Keratinocyte (primary cell): ENCODE results near the gene FLYWCH1. TPM values are rescaled to one million over a fixed set of nuclear protein-coding genes. Genes with fewer than 3 reads are reported as not detected.

Experiments
- DNase-seq: peaks from one replicate; pipeline ENCODE4 v3.0.0-alpha.2; 2011; ENCODE audit warnings: low read depth, missing footprints, low spot score
- FAIRE-seq: peaks from 2 replicates; lab custom pipeline; 2011; peaks lifted over from hg19 to GRCh38; lab: Jason Lieb, UNC
- H2AFZ ChIP-seq: 2 replicates; pipeline ENCODE4 v1.6.0; 2012; ENCODE audit warnings: low read length, control low read depth, inconsistent platforms; ENCODE audit not compliant: control insufficient read depth
- H3K27ac ChIP-seq: 2 replicates; pipeline ENCODE4 v1.5.1; 2011; ENCODE audit warnings: low read length; ENCODE audit not compliant: control insufficient read depth, insufficient read depth
- H3K27me3 ChIP-seq: 3 replicates; pipeline ENCODE4 v1.6.0; 2011; ENCODE audit warnings: low read length; ENCODE audit not compliant: control insufficient read depth, insufficient read depth; ENCODE audit errors: extremely low read depth
- H3K36me3 ChIP-seq, 2 experiments: 2 replicates in 1 of 2; 3 replicates in 1 of 2; pipeline ENCODE4 v1.5.1; 2011; ENCODE audit warnings: low read length in 2 of 2, mild to moderate bottlenecking in 1 of 2; ENCODE audit not compliant: control insufficient read depth in 2 of 2, insufficient read depth in 2 of 2; ENCODE audit errors: extremely low read depth in 1 of 2
- H3K4me1 ChIP-seq: 3 replicates; pipeline ENCODE4 v1.5.1; 2011; ENCODE audit warnings: low read length; ENCODE audit not compliant: control insufficient read depth, insufficient read depth; ENCODE audit errors: extremely low read depth
- H3K4me2 ChIP-seq: 3 replicates; pipeline ENCODE4 v1.6.0; 2011; ENCODE audit warnings: low read depth, low read length; ENCODE audit not compliant: control insufficient read depth, insufficient read depth; ENCODE audit errors: extremely low read depth
- H3K4me3 ChIP-seq, 3 experiments: fragments of 200-600 bp in 1 of 3; sonication (generic) in 1 of 3; 2 replicates in 2 of 3; 3 replicates in 1 of 3; pipeline ENCODE4 v1.5.1; 2011 to 2016; ENCODE audit warnings: low read length in 3 of 3, mild to moderate bottlenecking in 3 of 3, control low read depth in 2 of 3, inconsistent platforms in 1 of 3, low read depth in 1 of 3, mixed read lengths in 1 of 3, mixed run types in 1 of 3, moderate library complexity in 1 of 3; ENCODE audit not compliant: control insufficient read depth in 2 of 3, insufficient read depth in 2 of 3; ENCODE audit errors: extremely low read depth in 1 of 3
- H3K79me2 ChIP-seq: 2 replicates; pipeline ENCODE4 v1.6.0; 2012; ENCODE audit warnings: low read length; ENCODE audit not compliant: control insufficient read depth, insufficient read depth
- H3K9ac ChIP-seq: 3 replicates; pipeline ENCODE4 v1.6.0; 2011; ENCODE audit warnings: low read length; ENCODE audit not compliant: control insufficient read depth, insufficient read depth; ENCODE audit errors: extremely low read depth
- H3K9me1 ChIP-seq: 3 replicates; pipeline ENCODE4 v1.6.0; 2011; ENCODE audit warnings: low read length; ENCODE audit not compliant: control insufficient read depth, insufficient read depth; ENCODE audit errors: extremely low read depth
- H3K9me3 ChIP-seq: 2 replicates; pipeline ENCODE4 v1.5.1; 2012; ENCODE audit warnings: low read depth, low read length; ENCODE audit not compliant: control insufficient read depth
- H4K20me1 ChIP-seq: 3 replicates; pipeline ENCODE4 v1.6.0; 2011; ENCODE audit warnings: low read length; ENCODE audit not compliant: control insufficient read depth, insufficient read depth; ENCODE audit errors: extremely low read depth
- EZH2 ChIP-seq: IDR thresholded peaks from one replicate; pipeline ENCODE4 v1.6.1; 2012; ENCODE audit warnings: inconsistent platforms, mild to moderate bottlenecking, low read length, moderate library complexity
- dilution Hi-C: fragments of 300-500 bp; cut with MboI; formaldehyde crosslinking; loops from one replicate; pipeline ENCODE4 v1.7.0; 2020; ENCODE audit warnings: low sequenced_read_pairs; ENCODE audit not compliant: extremely low pct_ligation_motif_present
- polyA plus RNA-seq, 5 experiments: library from polyadenylated mRNA; depleted of rRNA in 3 of 5; stranded (reverse) in 3 of 5; stranded (forward) in 1 of 5; unstranded in 1 of 5; fragments of >200 nt; gene quantifications; 1 replicate in 1 of 5; 2 replicates in 3 of 5; 3 replicates in 1 of 5; pipeline versions ENCODE4 v1.2.1 to v1.2.3, GENCODE V29; 2011 to 2012; ENCODE audit warnings: missing spikeins in 2 of 5, low read depth in 1 of 5, low replicate concordance in 1 of 5
- TF ChIP-seq, protein P1 (sequence below), 3 experiments: IDR thresholded peaks in 1 of 3; conservative IDR thresholded peaks in 1 of 3; optimal IDR thresholded peaks in 1 of 3; 2 replicates in 2 of 3; 3 replicates in 1 of 3; pipeline versions ENCODE3 to v1.5.1; 2011; ENCODE audit warnings: low read length in 3 of 3, mild to moderate bottlenecking in 3 of 3, moderate library complexity in 2 of 3, control low read depth in 1 of 3, inconsistent platforms in 1 of 3; ENCODE audit not compliant: insufficient read depth in 2 of 3; ENCODE audit errors: extremely low read depth in 1 of 3

The FLYWCH1 gene
- polyA plus RNA-seq, 1 donor (not counting 4 experiments of a cell fraction or from before 2014, with no cell fraction given): 16.2 TPM

DNA sequence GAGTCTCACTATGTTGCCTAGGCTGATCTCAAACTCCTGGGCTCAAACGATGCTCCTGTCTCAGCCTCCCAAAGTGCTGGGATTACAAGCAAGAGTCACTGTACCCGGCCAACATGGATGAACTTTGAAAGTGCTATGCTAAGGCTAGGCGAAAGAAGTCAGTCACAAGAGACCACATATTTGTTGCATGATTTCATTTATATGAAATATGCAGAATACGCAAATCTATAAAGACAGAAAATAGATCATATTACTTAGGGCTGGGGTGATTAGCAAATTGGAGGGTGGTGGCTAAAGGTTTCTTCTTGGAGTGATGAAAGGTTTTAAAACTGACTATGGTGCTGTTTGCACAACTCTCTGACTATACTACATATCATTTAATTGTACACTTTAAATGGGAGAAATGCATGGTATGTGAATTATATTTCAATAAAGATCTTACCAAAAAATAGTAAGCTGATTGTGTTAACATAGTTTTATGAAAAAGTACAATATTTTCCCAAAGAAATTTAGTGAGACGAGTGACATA lies 1.2 kb upstream of the FLYWCH1 start:
- no peak for TF ChIP-seq EZH2
- Histone ChIP-seq H3K4me2 (no peak overlapping the region), H3K27ac (no peak overlapping the region), H3K9ac (no peak overlapping the region), H3K4me3 (no peak overlapping the region), H3K9me1 (no peaks in the 10 kb centered on the region), H3K4me1 (peaks cover 24% of the 10 kb centered on the region), H3K36me3 (peaks cover 8 to 12% of the 10 kb centered on the region in 2 experiments), H3K79me2 (peaks cover 19% of the 10 kb centered on the region), H3K9me3 (no peaks in the 10 kb centered on the region), H4K20me1 (no peaks in the 10 kb centered on the region), H3K27me3 (no peaks in the 10 kb centered on the region), H2AFZ (no peak overlapping the region)
- no peak for FAIRE-seq
- no peak for DNase-seq
- dilution Hi-C loops: no loop called here

DNA sequence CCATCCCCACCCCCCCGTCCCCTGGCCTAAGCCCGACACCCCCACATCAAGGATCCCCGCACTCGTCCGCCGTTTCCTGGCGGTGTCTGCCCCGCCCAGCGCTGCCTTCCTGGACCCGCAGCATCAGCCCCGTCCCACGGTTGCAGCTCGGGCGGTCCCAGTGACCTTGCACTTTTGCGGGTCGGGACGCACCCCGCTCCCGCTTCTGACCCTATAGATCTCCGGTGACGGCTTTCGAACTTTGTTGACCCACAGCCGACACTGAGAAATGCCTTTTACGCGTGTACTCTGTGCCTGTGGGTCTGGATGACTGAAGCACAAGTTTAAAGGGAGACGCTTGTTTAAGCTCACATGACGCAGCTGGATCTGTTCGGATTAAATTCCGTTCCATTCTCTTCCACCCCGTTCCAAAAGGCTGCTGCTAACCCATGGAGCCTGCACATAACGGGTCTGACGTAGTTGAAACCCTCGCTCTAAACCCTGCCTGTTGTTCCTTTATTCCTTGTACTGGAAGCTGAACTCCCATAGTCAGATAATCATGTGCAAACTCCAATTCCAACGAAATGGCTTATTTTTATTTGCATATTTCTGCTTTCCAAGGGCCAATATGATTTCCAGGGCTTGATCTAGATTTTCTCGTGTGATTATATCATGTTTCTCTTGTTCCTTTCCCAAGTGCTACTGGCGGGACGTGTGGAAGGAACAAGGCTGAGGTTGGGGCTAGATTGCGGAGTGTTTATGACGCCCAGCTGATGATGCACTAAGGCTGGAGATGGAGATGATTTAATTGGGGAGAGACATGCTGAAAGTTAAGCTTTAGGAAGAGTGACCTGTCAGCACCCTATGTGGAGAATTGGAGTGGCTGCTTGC lies 834 bp downstream of the FLYWCH1 start:
- dilution Hi-C loops: no loop called here
- DNase-seq (no peak), FAIRE-seq (no peak)
- Histone ChIP-seq H3K9ac (peak overlapping the region; percentile 82), H3K4me3 (peak overlapping the region; percentile 70 to 86 (median 80)), H3K79me2 (peaks cover 19% of the 10 kb centered on the region), H3K27me3 (no peaks in the 10 kb centered on the region), H3K36me3 (peaks cover 8 to 15% of the 10 kb centered on the region in 2 experiments), H3K4me2 (peak overlapping the region; percentile 99), H3K4me1 (peaks cover 25% of the 10 kb centered on the region), H2AFZ (peak overlapping the region; percentile 68), H4K20me1 (no peaks in the 10 kb centered on the region), H3K9me1 (no peaks in the 10 kb centered on the region), H3K27ac (peak overlapping the region; percentile 70), H3K9me3 (no peaks in the 10 kb centered on the region)
- no peak for TF ChIP-seq EZH2
- TF ChIP-seq, protein P1, sequence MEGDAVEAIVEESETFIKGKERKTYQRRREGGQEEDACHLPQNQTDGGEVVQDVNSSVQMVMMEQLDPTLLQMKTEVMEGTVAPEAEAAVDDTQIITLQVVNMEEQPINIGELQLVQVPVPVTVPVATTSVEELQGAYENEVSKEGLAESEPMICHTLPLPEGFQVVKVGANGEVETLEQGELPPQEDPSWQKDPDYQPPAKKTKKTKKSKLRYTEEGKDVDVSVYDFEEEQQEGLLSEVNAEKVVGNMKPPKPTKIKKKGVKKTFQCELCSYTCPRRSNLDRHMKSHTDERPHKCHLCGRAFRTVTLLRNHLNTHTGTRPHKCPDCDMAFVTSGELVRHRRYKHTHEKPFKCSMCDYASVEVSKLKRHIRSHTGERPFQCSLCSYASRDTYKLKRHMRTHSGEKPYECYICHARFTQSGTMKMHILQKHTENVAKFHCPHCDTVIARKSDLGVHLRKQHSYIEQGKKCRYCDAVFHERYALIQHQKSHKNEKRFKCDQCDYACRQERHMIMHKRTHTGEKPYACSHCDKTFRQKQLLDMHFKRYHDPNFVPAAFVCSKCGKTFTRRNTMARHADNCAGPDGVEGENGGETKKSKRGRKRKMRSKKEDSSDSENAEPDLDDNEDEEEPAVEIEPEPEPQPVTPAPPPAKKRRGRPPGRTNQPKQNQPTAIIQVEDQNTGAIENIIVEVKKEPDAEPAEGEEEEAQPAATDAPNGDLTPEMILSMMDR (optimal IDR thresholded peaks at IDR 0.05 in 1 of 3, IDR thresholded peaks at IDR 0.05 in 1 of 3, conservative IDR thresholded peaks at IDR 0.05 in 1 of 3; ENCODE audit: extremely low read depth in 1 of 3, insufficient read depth in 2 of 3, low read length in 3 of 3): no peak
